ENCODE results near the gene LYPD3.

LYPD3 gene

DNA sequence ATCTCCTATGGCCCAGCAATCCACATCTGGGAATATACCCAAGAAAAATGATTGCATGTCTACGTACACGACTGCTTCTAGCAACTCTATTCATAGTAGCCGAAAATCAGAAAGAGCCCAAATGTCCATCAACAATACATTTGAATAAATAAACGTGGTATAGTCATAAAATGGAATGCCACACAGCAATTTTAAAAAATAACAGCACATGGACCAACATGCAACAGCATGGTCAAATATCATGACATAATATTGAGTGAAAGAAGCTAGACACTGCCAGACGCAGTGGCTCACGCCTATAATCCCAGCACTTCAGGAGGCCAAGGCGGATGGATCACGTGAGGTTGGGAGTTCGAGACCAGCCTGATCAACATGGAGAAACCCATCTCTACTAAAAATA is 34.4 kb downstream of the LYPD3 start:
- Histone ChIP-seq H2AFZ (ENCODE audit: low read depth, low read length) (no peak overlapping the region), H3K4me3 (ENCODE audit: low read length) (no peak overlapping the region), H3K36me3 (ENCODE audit: insufficient read depth, low read length) (no peaks in the 10 kb centered on the region), H3K9me3 (ENCODE audit: low read length) (no peaks in the 10 kb centered on the region), H3K4me1 (ENCODE audit: insufficient read depth, low read length) (peaks cover 2% of the 10 kb centered on the region), H3K27me3 (ENCODE audit: insufficient read depth, low read length) (no peaks in the 10 kb centered on the region)

DNA sequence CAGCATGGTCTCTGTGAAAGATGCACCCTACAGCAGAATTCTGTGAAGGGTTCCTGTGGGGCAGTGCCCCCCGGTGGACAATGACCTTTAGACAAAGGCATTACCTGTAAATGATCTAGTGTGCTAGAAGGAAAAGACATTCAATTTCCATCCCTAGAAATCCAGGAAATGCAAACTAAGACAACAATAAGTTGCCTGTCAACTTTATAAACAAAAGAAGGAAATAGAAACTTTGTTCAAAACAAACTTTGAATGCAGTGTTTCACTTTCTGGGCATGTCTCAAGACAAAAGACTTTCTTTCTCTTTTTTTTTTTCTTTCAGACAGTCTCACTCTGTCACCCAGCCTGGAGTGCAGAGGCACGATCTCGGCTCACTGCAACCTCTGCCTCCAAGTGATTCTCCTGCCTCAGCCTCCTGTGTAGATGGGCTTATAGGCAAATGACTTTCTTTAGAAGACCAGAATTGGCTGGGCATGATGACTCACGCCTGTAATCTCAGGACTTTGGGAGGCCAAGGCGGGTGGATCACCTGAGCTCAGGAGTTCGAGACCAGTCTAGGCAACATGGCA is 35.2 kb downstream of the LYPD3 start:
- H3K27me3 ChIP-seq (ENCODE audit: insufficient read depth, low read length) = no peaks in the 10 kb centered on the region
- H3K36me3 ChIP-seq (ENCODE audit: insufficient read depth, low read length) = no peaks in the 10 kb centered on the region
- no peak overlapping the region for H2AFZ ChIP-seq (ENCODE audit: low read depth, low read length)
- no peak overlapping the region for H3K4me3 ChIP-seq (ENCODE audit: low read length)
- peaks cover 5% of the 10 kb centered on the region for H3K4me1 ChIP-seq (ENCODE audit: insufficient read depth, low read length)
- H3K9me3 ChIP-seq (ENCODE audit: low read length) = no peaks in the 10 kb centered on the region

DNA sequence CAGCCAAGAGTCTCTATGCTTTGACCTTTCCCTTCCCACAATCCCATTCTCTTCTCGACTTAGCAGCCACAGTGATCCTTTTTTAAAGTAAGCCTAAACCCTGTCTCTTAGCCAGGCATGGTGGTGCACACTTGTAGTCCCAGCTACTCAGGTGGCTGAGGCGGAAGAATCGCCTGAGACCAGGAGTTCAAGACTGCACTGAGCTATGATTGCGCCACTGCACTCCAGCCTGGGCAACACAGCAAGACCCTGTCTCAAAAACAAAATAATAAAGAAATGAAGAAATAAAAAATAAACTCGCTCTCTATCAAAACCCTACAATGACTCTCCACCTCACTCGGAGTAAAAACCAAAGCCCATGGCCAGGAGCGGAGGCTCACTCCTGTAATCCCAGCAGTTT is 36.0 kb downstream of the LYPD3 start:
- Histone ChIP-seq H2AFZ (ENCODE audit: low read depth, low read length) (no peak overlapping the region), H3K4me3 (ENCODE audit: low read length) (no peak overlapping the region), H3K9me3 (ENCODE audit: low read length) (no peaks in the 10 kb centered on the region), H3K4me1 (ENCODE audit: insufficient read depth, low read length) (peaks cover 5% of the 10 kb centered on the region), H3K36me3 (ENCODE audit: insufficient read depth, low read length) (no peaks in the 10 kb centered on the region), H3K27me3 (ENCODE audit: insufficient read depth, low read length) (no peaks in the 10 kb centered on the region)

DNA sequence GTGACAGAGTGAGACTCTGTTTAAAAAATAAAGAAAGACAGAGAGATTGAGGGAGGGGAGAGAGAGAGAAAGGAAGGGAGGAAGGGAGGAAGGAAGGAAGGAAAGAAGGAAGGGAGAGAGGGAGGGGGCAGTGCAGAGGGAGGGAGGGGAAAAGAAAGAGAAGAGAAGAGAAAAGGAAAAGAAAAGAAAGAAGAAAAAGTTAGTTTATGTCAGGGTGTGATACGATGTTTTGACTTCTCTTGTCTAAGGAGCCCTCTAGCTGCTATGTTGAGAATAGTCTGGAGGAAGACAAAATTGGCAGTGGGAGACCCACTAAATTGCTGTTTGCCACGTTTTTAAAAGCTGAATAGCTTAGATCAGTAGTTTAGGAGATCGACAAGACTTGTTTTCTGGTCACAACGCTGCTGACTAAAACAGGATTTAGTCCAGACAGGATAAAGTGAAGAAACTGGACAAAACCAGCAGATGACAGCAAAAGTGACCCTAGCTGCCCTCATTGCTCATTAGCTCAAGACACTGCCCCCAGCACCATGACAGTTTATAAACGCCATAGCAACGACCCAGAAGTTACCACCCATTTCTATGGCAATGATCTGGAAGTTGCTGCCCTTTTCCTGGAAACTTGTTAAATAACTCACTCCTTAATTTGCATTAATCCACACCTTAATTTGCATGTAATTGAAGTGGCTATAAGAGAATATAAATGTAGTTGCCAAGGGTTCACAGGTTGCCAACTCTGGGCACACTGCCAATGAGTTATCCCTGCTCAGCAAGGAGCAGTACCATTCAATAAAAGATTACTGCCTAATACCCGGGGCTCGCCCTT is 39.6 kb downstream of the LYPD3 start:
- Histone ChIP-seq H3K27me3 (ENCODE audit: insufficient read depth, low read length) (no peaks in the 10 kb centered on the region), H2AFZ (ENCODE audit: low read depth, low read length) (no peak overlapping the region), H3K9me3 (ENCODE audit: low read length) (no peaks in the 10 kb centered on the region), H3K4me1 (ENCODE audit: insufficient read depth, low read length) (peaks cover 5% of the 10 kb centered on the region), H3K36me3 (ENCODE audit: insufficient read depth, low read length) (no peaks in the 10 kb centered on the region), H3K4me3 (ENCODE audit: low read length) (no peak overlapping the region)

DNA sequence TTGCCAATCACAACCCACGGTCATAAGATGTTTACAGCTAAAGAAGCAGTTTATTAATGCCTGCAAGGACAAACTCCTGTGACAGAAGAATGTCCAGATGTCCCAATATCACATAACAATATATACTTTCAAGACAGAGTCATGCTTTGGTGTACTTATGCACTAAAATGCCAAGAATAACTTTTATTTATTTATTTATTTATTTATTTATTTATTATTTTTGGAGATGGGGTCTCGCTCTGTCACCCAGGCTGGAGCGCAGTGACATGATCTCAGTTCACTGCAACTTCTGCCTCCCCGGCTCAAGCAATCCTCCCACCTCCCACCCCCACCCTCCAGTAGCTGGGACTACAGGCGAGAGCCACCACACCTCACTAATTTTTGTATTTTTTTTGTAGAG is 41.6 kb downstream of the LYPD3 start:
- Histone ChIP-seq H3K4me3 (ENCODE audit: low read length) (no peak overlapping the region), H3K27me3 (ENCODE audit: insufficient read depth, low read length) (peaks cover 4% of the 10 kb centered on the region), H3K36me3 (ENCODE audit: insufficient read depth, low read length) (no peaks in the 10 kb centered on the region), H3K9me3 (ENCODE audit: low read length) (no peaks in the 10 kb centered on the region), H3K4me1 (ENCODE audit: insufficient read depth, low read length) (peaks cover 5% of the 10 kb centered on the region), H2AFZ (ENCODE audit: low read depth, low read length) (no peak overlapping the region)

DNA sequence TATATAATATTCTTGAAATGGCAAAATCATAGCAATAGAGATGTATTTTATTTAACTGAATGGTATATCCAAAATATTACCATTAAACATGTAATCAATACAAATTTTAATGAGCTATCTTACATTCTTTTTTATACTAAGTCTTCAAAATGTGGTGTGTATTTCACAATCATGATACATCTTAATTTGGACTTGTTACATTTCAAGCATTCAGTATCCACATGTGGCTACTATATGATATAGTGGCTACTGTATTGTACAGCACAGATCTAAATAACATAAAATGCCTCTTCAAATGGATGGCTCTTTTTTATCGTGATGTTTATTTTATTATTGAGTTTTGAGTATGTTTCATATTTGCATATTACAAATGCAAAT is 42.7 kb downstream of the LYPD3 start:
- Histone ChIP-seq H2AFZ (ENCODE audit: low read depth, low read length) (no peak overlapping the region), H3K4me3 (ENCODE audit: low read length) (no peak overlapping the region)

DNA sequence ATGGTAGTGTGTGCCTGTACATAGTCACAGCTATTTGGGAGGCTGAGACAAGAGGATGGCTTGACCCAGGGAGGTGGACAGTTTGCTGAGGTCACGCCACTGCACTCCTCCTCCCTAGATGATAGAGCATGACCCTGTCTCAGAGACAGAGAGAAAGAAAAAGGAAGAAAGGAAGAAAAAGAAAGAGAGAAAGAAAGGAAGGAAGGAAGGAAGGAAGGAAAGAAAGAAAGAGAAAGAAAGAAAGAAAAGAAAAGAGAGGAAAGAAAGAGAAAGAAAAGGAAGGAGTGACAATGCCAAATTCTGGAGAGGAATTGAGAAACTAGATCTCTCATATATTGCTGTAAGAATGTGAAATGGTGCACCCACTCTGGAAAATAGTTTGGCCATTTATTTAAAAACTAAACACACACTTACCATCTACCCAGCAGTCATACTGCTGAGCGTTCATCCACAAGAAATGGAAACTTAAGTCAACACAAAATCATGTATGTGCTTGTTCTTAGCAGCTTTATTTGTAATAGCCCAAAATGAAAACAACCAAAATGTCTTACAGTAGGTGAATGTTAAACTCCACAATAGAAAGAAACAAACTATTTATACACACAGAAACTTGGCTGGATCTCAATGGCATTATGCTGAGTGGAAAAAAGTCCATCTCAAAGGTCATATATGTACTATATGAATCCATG is 43.3 kb downstream of the LYPD3 start:
- peaks cover 5% of the 10 kb centered on the region for H3K4me1 ChIP-seq (ENCODE audit: insufficient read depth, low read length)
- no peak overlapping the region for H3K4me3 ChIP-seq (ENCODE audit: low read length)
- H3K36me3 ChIP-seq (ENCODE audit: insufficient read depth, low read length) = no peaks in the 10 kb centered on the region
- H3K27me3 ChIP-seq (ENCODE audit: insufficient read depth, low read length) = peaks cover 7% of the 10 kb centered on the region
- H3K9me3 ChIP-seq (ENCODE audit: low read length) = no peaks in the 10 kb centered on the region
- no peak overlapping the region for H2AFZ ChIP-seq (ENCODE audit: low read depth, low read length)

More for the DNA sequence above, 42.7 kb downstream of the LYPD3 start:
- Histone ChIP-seq H3K27me3 (ENCODE audit: insufficient read depth, low read length) (peaks cover 7% of the 10 kb centered on the region), H3K4me1 (ENCODE audit: insufficient read depth, low read length) (peaks cover 5% of the 10 kb centered on the region), H3K36me3 (ENCODE audit: insufficient read depth, low read length) (no peaks in the 10 kb centered on the region), H3K9me3 (ENCODE audit: low read length) (no peaks in the 10 kb centered on the region)

DNA sequence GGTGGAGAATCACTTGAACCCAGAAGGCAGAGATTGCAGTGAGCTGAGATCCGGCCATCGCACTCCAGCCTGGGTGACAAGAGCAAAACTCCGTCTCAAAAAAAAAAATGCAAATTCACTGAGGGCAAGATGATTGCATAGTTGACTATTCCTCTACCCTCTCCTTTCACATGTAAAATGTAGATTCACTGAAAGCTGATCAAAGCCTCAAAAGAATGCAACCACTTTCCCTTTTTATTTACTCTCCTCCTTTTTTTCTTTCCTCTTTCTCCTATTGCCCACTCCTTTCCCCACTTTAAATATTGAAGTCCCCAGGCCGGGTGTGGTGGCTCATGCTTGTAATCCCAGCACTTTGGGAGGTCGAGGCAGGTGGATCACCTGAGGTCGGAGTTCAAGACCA is 44.5 kb downstream of the LYPD3 start:
- no peaks in the 10 kb centered on the region for H3K9me3 ChIP-seq (ENCODE audit: low read length)
- H3K36me3 ChIP-seq (ENCODE audit: insufficient read depth, low read length) = no peaks in the 10 kb centered on the region
- peaks cover 7% of the 10 kb centered on the region for H3K27me3 ChIP-seq (ENCODE audit: insufficient read depth, low read length)
- peaks cover 2% of the 10 kb centered on the region for H3K4me1 ChIP-seq (ENCODE audit: insufficient read depth, low read length)
- H2AFZ ChIP-seq (ENCODE audit: low read depth, low read length) = no peak overlapping the region
- H3K4me3 ChIP-seq (ENCODE audit: low read length) = no peak overlapping the region

DNA sequence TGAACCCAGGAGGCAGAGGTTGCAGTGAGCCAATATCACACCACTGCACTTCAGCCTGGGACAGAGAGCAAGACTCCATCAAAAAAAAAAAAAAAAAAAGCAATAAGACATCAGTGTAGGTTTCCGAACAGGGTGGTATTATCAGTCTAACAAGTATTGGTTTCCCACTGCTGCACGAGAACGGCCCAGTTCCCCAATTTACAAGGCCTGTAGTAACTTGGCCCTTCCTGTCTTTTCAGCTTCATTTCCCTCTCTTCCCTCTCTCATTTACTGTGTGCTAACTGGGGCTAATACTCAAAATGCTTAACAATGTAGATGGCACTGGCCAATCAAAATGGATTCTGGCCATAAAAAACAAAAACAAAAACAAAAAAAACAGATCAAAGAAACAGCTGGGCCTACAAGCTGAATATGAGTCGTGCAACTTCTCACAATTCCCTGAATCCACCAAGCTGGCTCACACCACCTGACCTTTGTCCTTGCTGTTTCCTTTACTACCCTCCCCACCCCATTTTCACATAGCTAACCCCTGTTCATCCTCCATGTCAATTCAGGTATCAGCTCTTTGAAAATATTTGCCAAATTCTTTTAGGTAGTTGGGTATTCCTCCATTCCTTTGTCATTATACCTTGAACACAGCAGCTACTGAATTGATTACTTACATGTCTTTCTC is 48.3 kb downstream of the LYPD3 start:
- Histone ChIP-seq H3K4me3 (ENCODE audit: low read length) (no peak overlapping the region), H3K4me1 (ENCODE audit: insufficient read depth, low read length) (no peaks in the 10 kb centered on the region), H3K9me3 (ENCODE audit: low read length) (no peaks in the 10 kb centered on the region), H3K36me3 (ENCODE audit: insufficient read depth, low read length) (no peaks in the 10 kb centered on the region), H3K27me3 (ENCODE audit: insufficient read depth, low read length) (peaks cover 7% of the 10 kb centered on the region), H2AFZ (ENCODE audit: low read depth, low read length) (no peak overlapping the region)

DNA sequence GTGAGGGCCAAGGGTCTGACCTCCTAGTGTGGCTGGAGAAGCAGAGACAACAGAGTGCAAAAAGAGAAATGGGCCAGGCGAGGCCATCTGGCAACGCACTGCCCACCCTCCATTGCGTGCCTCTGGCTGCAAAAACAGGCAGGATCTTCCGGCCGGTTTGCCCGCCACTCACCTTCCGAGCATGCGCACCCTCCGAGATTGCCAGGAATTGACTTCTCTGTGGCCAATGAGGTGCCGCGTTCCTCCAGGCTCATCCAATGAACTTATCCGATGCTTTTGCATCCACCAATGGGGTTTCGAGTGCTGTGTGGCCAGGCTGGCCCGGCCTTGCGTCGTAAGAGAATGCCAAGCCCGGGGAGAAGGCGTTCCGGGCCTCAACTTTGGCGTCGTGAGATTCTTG is 50.9 kb downstream of the LYPD3 start, which contains the start of gene TEX101:
Gene TEX101, plus strand, starts transcription at position 337 of the 400 bp plus-strand sequence. CDS start 1,030 bp downstream, outside the sequence.
- Histone ChIP-seq H3K4me1 (ENCODE audit: insufficient read depth, low read length) (no peaks in the 10 kb centered on the region), H3K36me3 (ENCODE audit: insufficient read depth, low read length) (no peaks in the 10 kb centered on the region), H3K4me3 (ENCODE audit: low read length) (no peak within 1 kb of the TSS), H3K9me3 (ENCODE audit: low read length) (no peaks in the 10 kb centered on the region), H3K27me3 (ENCODE audit: insufficient read depth, low read length) (peaks cover 3% of the 10 kb centered on the region), H2AFZ (ENCODE audit: low read depth, low read length) (no peak within 1 kb of the TSS)

DNA sequence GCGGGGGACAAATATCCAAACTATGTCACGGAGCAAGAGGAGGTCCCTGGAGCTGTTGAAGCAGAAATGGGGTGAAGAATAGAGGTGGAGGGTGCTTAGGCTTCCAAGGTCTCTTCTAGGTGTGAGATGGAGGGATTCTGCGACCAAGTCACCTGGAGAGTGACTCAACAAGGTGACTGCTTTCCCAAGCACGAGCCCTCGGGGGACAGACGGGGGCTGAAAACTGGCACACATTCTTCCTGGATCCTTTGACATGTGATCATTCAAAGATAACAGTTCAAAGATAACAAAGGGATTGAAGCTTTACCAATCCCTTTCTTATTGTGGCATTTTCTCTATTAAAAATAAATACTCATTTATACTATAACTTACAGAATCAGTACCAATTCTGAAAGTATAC is 53.0 kb downstream of the LYPD3 start:
- H3K4me3 ChIP-seq (ENCODE audit: low read length) = no peak overlapping the region
- no peaks in the 10 kb centered on the region for H3K9me3 ChIP-seq (ENCODE audit: low read length)
- H3K4me1 ChIP-seq (ENCODE audit: insufficient read depth, low read length) = no peaks in the 10 kb centered on the region
- no peaks in the 10 kb centered on the region for H3K36me3 ChIP-seq (ENCODE audit: insufficient read depth, low read length)
- no peaks in the 10 kb centered on the region for H3K27me3 ChIP-seq (ENCODE audit: insufficient read depth, low read length)
- no peak overlapping the region for H2AFZ ChIP-seq (ENCODE audit: low read depth, low read length)
